Retinal pigment epithelial cell (primary cell): Measurements from ENCODE around the gene LMAN1L.

Source experiments
- DNase-seq: peaks from one replicate; pipeline ENCODE4 v3.0.0-alpha.2; 2010; ENCODE audit warnings: low read depth
- H3K4me3 ChIP-seq: 2 replicates; pipeline ENCODE4 v1.5.1; 2011; ENCODE audit warnings: mild to moderate bottlenecking, low read length, control low read depth, moderate library complexity
- CTCF ChIP-seq: conservative IDR thresholded peaks from 2 replicates; pipeline ENCODE4 v1.5.1; 2011; ENCODE audit warnings: low read depth, low read length, control low read depth, inconsistent platforms

The LMAN1L gene

GRCh38 chr15:74812533-74812932 is at the start of gene LMAN1L:
Gene LMAN1L, plus strand, starts transcription at chr15:74812835. Its CDS starts 20 bp downstream, at chr15:74812855.
- no peak for DNase-seq
- no peak within 1 kb of the TSS for H3K4me3 ChIP-seq
- no peak for TF ChIP-seq CTCF

DNA sequence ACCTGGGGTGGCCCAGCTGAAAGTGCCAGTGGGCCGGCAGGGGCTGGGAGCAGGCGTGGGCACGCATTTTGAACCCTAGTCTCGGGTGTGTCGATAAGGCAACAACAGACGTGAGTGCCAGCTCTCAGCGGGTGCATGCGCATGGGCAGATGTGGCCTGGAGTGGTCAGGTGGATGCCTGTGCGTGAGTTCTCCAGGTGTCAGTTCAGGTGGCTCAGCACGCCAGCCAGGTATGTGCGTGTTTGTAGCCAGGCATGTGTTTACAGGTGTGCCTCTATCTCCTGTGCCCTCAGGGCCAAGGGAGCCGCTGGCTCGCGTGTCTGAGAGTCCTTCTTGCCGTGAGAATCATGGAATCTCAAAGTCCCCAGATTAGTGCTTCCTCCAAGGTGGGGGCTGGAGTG is 49.2 kb upstream of the LMAN1L start:
- no peak for DNase-seq
- no peak for TF ChIP-seq CTCF
- H3K4me3 ChIP-seq: no peak overlapping the region

GRCh38 chr15:74767167-74768098 is 45.2 kb upstream of the LMAN1L start:
- no peak overlapping the region for H3K4me3 ChIP-seq
- DNase-seq: no peak
- TF ChIP-seq CTCF: no peak

- DNase-seq: no peak
- no peak for TF ChIP-seq CTCF
- H3K4me3 ChIP-seq: no peak overlapping the region
Measured at GRCh38 chr15:74768099-74768770, 44.4 kb upstream of the LMAN1L start.

- TF ChIP-seq CTCF: peak; percentile 72
- no peak for DNase-seq
Measured at GRCh38 chr15:74768771-74769342, 43.8 kb upstream of the LMAN1L start.

GRCh38 chr15:74769463-74770025 is 43.1 kb upstream of the LMAN1L start:
- TF ChIP-seq CTCF: no peak
- no peak overlapping the region for H3K4me3 ChIP-seq
- no peak for DNase-seq

More at GRCh38 chr15:74768771-74769342, 43.8 kb upstream of the LMAN1L start:
- H3K4me3 ChIP-seq: no peak overlapping the region
